ENCODE measurements around the gene POLR3H.
A peak's percentile ranks its signal among the peaks of the same experiment; 100 is the strongest.

DNA sequence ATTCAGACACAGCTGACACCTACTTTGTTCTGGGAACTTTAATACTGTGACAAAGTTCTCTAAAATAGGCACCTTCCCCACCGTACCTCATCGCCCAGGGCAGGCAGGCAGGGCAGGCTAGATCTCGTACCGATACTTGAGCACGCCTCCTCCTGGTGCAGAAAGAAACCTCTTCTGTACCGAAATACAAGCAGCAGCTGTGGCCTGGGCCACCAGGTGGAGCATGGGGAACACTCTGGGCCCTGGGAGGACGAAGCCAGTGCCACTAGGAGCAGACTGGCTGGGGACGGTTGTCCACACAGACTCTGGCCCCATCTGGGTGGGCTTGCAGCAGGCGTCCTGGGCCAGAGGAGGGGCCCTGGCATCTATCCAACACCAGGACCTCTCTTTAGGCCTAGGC is 32.6 kb upstream of the POLR3H start:
- TF ChIP-seq EZH2 (IDR thresholded peaks at IDR 0.05; ENCODE audit: insufficient read depth, low read length) (no peak), CTCF (IDR thresholded peaks at IDR 0.05; ENCODE audit: insufficient read depth, low read depth, low read length) (peak; percentile 39)

Data from astrocyte (in vitro differentiated cells and primary cell).